SK-N-MC (cell line): ENCODE measurements around the gene CEP85.
"Not testable (repeated sequence)": the region's sequence is repeated elsewhere in the genome, so short reads cannot be mapped to it uniquely, and the experiment has no call there.

Experiments used
- EZH2 ChIP-seq: fragments of 200-600 bp; sonication (generic); IDR thresholded peaks from one replicate; pipeline ENCODE4 v1.6.1; 2017; ENCODE audit warnings: antibody characterized with exemption
- FOXP2 ChIP-seq: optimal IDR thresholded peaks from 2 replicates; pipeline ENCODE3; 2011; ENCODE audit warnings: mild to moderate bottlenecking, moderate library complexity; ENCODE audit not compliant: insufficient read depth; ENCODE audit errors: extremely low read length, control extremely low read depth
- POLR2AphosphoS5 ChIP-seq: IDR thresholded peaks from 2 replicates; pipeline ENCODE4 v1.6.1; 2012; ENCODE audit warnings: mild to moderate bottlenecking, low read depth, low read length, borderline replicate concordance

DNA sequence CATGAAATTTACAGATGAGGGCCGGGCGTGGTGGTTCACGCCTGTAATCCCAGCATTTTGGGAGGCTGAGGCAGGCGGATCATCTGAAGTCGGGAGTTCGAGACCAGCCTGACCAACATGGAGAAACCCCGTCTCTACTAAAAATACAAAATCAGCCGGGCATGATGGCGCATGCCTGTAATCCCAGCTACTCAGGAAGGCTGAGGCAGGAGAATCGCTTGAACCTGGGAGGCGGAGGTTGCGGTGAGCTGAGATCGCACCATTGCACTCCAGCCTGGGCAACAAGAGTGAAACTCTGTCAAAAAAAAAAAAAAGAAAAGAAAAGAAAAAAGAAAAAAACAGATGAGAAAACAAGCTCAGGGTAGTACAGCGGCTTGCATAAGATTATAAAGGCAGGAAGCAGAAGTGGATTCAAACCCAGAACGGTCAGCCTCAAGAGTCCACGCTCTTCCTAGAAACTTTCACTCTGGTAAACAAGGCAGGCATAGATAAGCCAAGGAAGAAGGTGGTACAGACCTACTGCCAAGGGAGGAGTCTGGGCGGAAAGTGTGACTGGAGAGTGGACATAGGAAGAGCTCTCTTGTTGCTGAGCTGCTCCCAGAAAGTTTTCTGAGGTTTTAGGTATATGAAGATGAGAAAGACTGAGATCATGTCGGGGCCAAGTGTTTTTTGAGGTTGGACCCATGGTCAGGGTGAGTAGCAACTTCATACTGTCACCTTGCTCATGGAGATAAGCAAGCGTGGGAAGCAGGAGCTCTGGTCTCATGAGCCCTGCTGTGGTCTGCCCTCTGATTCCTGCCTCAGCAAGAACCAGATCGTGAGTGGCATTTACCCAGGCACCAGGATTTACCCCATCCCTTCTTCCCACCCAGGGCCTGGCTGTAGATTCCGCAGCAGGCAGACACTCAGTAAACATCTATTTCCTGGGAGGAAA lies 74.2 kb downstream of the CEP85 start:
- TF ChIP-seq EZH2, POLR2AphosphoS5, FOXP2: not testable (repeated sequence)
